Measurements from ENCODE around the gene FOXE3.

The FOXE3 gene

DNA sequence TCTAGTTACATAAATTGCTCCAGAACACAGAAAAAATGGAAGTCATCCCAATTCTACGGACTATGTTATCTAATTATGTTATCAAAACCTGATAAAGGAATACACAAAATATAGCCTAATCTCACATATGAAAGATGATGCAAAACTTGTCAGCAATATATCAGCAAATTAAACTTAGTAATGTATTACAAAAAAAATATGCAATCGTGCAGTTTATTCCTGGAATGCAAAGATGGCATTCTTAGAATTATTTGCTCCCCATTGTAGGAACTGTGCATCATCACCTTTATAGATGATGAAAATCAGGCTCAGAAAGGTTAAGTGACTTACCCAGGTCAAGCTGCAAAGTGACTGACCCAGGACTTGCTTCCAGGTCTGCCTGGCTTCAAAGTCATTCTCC lies 7.8 kb downstream of the FOXE3 start:
- no peak for TF ChIP-seq CTCF (IDR thresholded peaks at IDR 0.05; ENCODE audit: insufficient read depth, low read depth, low read length, missing control alignments)
- DNase-seq (ENCODE audit: low read depth) = no peak
- no peak overlapping the region for H3K4me3 ChIP-seq (ENCODE audit: low read length)

- peak; percentile 64 for DNase-seq (ENCODE audit: low read depth)
- no peak overlapping the region for H3K4me3 ChIP-seq (ENCODE audit: low read length)
- TF ChIP-seq CTCF (IDR thresholded peaks at IDR 0.05; ENCODE audit: insufficient read depth, low read depth, low read length, missing control alignments) = peak; percentile 85
Observed at GRCh38 chr1:47424336-47424982, 8.4 kb downstream of the FOXE3 start.

- no peak for DNase-seq (ENCODE audit: low read depth)
Observed at GRCh38 chr1:47431534-47431933, 15.4 kb downstream of the FOXE3 start.

DNA sequence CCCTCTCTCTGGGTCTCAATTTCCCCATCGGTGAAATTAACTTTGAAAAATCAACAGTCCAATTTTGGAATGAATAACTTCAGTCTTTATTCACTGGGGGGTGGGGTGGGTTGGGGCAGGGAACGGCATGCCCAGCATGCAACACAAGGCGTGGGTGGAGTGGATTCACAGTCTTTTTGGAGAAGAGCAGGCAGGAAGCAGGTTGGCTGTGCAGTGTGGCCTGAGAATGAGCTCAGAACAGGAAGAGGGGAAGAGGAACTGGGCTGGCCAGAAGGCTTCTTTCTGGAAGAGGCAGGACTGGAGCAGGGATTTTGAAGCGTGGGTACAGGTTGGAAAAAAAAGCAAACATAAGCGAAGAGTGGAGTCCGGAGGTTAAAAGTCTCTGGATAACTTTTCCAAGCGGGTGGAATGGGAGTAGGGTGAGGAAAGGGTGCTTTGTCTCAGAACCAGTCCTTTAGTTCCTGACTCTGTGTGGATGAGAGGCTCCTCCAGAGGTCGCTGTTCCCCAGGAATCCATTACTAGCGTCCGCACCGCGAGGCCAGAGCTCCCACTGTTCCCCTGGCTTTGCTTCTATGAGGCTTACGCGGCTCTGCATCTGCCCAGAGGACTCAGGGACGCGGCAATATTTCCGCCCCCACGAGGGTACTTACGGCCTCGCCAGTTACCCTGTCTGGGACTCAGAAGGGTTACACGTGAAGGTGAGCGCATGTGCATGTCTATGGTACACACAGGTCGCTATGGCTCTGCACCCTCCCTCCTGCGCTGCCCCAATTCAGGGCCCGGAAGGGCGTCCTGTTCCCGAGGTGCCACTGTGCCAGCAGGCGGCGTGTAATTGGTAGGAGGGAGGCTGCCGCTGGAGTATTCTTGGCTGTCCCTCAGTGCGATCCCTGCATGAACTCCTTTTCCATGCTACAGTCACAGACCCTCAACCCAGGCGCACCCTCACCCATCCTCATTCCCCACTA lies 16.3 kb downstream of the FOXE3 start:
- TF ChIP-seq CTCF (IDR thresholded peaks at IDR 0.05; ENCODE audit: insufficient read depth, low read depth, low read length, missing control alignments) = peak; percentile 84
- peak; percentile 82 for DNase-seq (ENCODE audit: low read depth)
- H3K4me3 ChIP-seq (ENCODE audit: low read length) = peak overlapping the region; percentile 30

More at GRCh38 chr1:47431534-47431933, 15.4 kb downstream of the FOXE3 start:
- no peak for TF ChIP-seq CTCF (IDR thresholded peaks at IDR 0.05; ENCODE audit: insufficient read depth, low read depth, low read length, missing control alignments)
- no peak overlapping the region for H3K4me3 ChIP-seq (ENCODE audit: low read length)

DNA sequence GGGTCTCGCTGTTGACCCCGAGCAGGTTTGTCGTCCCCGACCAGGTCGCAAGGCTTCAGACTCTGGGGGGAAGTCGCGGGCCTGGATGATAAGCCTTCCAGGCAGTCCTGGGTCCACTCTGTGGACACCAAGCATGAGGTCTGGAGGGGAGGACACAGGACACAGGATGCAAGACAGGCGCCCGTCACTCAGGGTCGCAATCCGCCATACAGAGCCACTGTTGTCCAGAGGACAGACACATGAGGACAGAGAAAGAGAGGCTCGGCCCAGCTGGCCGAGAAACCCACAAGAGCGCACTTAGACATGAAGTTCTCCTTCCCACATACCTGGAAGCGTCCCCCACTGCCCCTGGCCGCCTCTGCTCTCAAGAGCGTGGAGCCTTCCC lies 16.9 kb downstream of the FOXE3 start:
- no peak for DNase-seq (ENCODE audit: low read depth)
- TF ChIP-seq CTCF (IDR thresholded peaks at IDR 0.05; ENCODE audit: insufficient read depth, low read depth, low read length, missing control alignments) = no peak
- no peak overlapping the region for H3K4me3 ChIP-seq (ENCODE audit: low read length)

- no peak for TF ChIP-seq CTCF (IDR thresholded peaks at IDR 0.05; ENCODE audit: insufficient read depth, low read depth, low read length, missing control alignments)
- H3K4me3 ChIP-seq (ENCODE audit: low read length) = no peak overlapping the region
- no peak for DNase-seq (ENCODE audit: low read depth)
Observed at GRCh38 chr1:47433477-47434050, 17.5 kb downstream of the FOXE3 start.

All from epithelial cell of esophagus (primary cell).